Measurements from ENCODE around the gene TMEM201.
"Not testable (repeated sequence)": the region's sequence is repeated elsewhere in the genome, so short reads cannot be mapped to it uniquely, and the experiment has no call there.

The TMEM201 gene

GRCh38 chr1:9601942-9602793 lies 13.5 kb downstream of the TMEM201 start:
- DNase-seq, result no peak

DNA sequence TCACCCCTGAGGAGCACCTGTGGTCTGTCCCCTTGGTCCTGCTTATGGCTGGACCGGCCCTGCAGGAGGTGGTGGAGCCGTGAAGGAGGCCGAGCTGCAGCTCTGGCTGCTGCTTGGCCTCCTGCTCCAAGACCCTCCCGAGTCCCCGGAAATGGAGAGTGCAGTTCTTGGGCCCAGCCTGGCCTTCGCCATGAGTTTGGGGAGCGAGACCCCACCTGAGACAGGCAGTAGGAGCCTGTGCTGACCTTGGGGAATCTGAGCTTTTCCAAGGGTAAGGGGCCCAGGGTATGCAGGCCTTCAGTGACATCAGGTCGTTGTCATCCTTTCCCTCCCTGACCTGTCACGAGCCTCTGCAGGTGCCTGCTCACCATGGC lies 14.1 kb downstream of the TMEM201 start:
- DNase-seq, result no peak

- DNase-seq, result no peak
These were observed 14.6 kb downstream of the TMEM201 start for GRCh38 chr1:9603307-9603706.

DNA sequence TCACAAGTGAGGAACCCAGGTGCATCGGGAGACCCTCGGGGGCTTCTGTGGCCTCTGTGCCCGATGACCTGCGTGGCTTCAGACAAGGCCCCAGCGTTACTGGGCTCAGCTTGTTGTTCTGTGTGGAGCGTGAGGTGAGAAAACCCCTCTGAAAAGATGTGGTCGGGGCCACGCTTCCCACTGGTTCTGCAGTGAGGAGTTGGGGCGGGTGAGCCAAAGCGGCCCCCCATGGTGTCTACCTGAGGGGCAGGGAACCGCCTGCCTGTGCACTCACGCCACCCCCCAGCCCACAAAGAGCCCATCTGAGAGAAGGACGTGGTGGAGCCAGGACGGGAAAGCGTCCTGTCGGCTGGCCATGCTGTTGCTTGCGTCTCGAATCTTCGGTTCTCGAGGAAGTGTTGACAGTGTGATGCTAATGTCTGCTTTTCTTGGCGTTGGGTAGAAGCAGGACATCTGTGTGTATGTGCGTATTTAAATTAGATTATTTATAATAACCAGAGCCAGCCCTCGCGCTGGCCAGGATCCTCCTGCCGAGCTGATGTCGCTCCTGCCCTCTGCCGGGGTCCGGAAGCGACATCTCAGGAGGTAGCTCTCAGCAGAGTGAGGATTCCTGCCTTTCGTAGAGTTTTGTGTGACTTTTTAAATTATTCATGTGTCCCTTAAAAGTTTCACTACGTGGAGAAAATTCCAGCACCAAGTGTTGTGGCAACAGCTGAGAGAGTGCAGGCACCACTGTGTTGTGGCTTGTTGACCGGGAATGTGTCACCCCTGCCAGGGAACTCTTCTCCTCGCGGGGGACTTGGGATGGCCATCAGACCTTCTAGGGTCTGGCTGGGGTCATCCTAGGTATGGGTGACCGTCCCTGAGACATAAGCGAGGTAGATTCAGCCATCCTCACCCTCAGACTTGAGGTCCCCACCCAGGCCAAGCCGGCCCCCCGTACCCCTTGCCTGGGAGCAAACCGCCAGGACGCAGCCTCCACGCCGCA lies 15.3 kb downstream of the TMEM201 start:
- no peak for DNase-seq

GRCh38 chr1:9604836-9605235 lies 16.1 kb downstream of the TMEM201 start:
- peak; percentile 38 for DNase-seq

DNA sequence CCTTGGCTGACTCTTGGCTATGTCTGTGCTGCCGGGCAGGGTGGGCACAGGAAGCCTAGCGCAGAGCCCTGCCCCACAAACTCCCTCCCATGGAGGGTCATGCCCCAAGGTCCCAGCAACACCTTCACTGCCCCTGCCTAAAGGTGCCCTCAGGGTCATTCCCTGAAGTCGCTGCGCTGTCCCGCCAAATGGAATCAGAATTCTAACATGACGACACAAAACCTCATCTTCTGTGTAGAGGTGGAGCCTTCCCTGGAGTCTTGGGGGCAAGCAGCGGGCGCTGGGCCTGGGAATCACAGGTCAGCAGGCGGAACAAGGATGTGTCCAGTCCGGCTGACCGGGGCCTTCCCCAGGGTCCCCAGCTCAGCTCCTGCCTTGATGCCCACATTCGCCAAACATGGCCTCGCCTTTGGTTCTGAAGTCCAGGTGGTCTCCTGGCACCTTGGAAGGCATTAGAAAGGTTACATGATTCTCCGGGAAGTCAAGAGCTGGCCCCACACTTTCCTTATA lies 17.3 kb downstream of the TMEM201 start:
- no peak for DNase-seq

- no peak for DNase-seq
These were observed 17.7 kb downstream of the TMEM201 start for GRCh38 chr1:9606458-9606857.

DNA sequence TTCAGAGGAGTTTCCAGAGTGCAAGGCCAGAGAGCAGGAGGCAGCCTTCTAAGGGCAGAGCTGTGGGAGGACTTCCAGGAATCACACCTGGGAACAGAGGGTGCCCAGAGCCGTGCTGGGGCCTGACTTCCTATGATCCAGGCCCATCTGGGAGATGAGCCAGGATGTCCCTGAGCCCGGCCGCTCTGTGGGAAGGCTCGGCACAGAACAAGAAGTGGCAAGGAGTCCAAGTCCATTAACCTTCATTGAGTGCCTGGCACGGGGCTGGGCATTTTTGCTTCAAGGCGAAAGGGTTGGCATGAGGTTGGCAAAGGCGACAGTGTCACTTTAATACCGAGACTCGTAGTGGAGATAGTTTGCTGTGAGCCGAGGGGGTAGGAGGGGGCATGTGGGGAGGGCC lies 18.2 kb downstream of the TMEM201 start:
- no peak for DNase-seq

GRCh38 chr1:9607352-9607751 lies 18.6 kb downstream of the TMEM201 start:
- DNase-seq, result no peak

- DNase-seq, result no peak
These were observed 21.3 kb downstream of the TMEM201 start for GRCh38 chr1:9609998-9610397.

DNA sequence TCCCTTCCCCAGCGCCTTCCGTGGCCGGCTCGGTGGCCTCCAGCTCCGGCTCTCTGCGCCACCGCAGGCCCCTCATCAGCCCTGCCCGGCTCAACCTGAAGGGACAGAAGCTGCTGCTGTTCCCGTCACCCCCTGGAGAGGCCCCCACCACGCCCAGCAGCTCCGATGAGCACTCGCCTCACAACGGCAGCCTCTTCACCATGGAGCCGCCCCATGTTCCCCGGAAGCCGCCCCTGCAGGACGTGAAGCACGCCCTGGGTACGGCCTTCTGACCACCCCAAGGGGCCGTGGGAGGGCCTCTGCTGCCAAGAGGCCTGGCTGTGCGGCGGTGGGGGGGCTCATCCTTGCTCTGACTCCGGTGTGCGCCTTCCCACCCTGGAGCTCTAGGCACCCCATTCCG lies 21.8 kb downstream of the TMEM201 start:
- no peak for DNase-seq

DNA sequence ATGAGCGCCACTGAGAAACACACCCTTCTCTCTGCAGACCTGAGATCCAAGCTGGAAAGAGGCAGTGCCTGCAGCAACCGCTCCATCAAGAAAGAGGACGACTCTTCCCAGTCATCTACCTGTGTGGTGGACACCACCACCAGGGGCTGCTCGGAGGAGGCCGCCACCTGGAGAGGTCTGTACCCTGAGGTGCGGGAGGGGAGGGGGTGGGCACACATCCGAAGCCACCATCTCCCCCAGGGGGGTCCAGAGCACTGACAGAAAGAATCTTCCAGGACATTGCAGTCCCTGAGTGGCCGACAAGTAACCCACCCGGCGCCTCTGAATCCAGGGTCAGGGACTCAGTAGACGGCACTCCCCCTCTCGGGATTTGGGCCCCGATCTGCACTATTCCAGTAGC lies 23.0 kb downstream of the TMEM201 start:
- DNase-seq, result no peak

- no peak for DNase-seq
These were observed 23.6 kb downstream of the TMEM201 start for GRCh38 chr1:9612162-9612845.

GRCh38 chr1:9612871-9613624 lies 24.3 kb downstream of the TMEM201 start:
- DNase-seq, result no peak

- DNase-seq, result no peak
These were observed 25.1 kb downstream of the TMEM201 start for GRCh38 chr1:9613625-9614299.

- no peak for DNase-seq
These were observed 26.8 kb downstream of the TMEM201 start for GRCh38 chr1:9615316-9616063.

DNA sequence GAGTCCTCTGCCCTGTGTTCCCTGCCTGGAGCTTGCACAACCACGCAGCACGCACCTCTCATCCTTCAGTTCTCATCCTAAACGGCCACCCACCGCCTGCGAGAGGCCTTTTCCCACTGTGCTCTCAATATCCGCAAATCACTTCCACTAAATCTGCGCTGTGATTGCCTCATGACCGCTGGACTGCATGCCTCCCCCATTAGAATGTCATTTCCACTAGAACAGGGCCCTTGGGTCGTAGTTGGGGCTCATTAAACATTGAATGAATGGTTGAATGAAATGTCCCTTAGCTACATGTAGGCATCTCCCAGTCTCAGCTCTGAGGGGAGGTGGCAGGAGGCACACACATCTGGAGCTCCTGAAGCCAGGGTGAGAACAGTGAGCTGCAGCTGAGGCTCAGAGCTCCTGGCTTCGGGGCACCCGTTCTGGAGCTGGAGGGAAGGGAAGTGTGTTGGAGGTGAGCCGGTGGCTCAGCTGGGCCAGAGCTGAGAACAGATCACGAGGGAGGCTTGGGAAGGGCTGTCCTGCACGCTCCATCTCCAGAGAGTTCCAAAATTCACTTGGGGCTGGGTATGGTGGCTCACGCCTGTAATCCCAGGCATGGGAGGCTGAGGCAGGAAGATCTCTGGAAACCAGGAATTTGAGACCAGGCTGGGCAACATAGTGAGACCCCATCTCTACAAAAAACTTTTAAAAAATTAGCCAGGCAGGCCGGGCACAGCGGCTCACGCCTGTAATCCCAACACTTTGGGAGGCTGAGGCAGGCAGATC lies 30.4 kb downstream of the TMEM201 start:
- DNase-seq, result no peak

GRCh38 chr1:9621032-9621431 lies 32.3 kb downstream of the TMEM201 start:
- no peak for DNase-seq

GRCh38 chr1:9624081-9624480 lies 35.4 kb downstream of the TMEM201 start:
- no peak for DNase-seq

DNA sequence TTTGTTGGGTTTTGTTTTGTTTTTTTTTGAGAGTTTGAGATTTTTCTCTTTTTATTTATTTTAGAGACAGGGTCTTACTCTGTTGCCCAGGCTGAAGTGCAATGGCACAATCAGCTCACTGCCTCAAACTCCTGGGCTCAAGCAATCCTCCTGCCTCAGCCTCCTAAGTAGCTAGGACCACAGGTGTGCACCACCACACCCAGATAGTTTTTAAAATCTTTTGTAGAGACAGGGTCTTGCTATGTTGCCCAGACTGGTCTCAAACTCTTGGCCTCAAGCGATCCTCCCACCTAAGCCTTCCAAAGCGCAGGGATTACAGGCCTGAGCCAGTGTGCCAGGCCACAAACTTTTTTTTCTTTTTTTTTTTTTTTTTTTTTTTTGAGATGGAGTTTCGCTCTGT lies 36.3 kb downstream of the TMEM201 start:
- not testable (repeated sequence) for DNase-seq
